Activated naive CD4-positive, alpha-beta T cell treated with anti-CD3 and anti-CD28 coated beads, Interleukin-2, amount 50 U/mL, for 24 hours (primary cell): ENCODE measurements around the gene DHRS1.

Experiments
- H3K27ac Mint-ChIP-seq: one replicate; pipeline ENCODE4 v1.8.0; 2021; ENCODE audit warnings: mild to moderate bottlenecking, mixed read lengths
- H3K27me3 Mint-ChIP-seq: one replicate; pipeline ENCODE4 v1.8.0; 2021; ENCODE audit warnings: mixed read lengths
- H3K36me3 Mint-ChIP-seq: one replicate; pipeline ENCODE4 v1.8.0; 2021; ENCODE audit warnings: mixed read lengths
- H3K4me1 Mint-ChIP-seq: one replicate; pipeline ENCODE4 v1.8.0; 2021; ENCODE audit warnings: mixed read lengths
- H3K4me3 Mint-ChIP-seq: one replicate; pipeline ENCODE4 v1.8.0; 2021; ENCODE audit warnings: mild to moderate bottlenecking, mixed read lengths
- H3K9me3 Mint-ChIP-seq: one replicate; pipeline ENCODE4 v1.8.0; 2021; ENCODE audit warnings: mixed read lengths

The DHRS1 gene

DNA sequence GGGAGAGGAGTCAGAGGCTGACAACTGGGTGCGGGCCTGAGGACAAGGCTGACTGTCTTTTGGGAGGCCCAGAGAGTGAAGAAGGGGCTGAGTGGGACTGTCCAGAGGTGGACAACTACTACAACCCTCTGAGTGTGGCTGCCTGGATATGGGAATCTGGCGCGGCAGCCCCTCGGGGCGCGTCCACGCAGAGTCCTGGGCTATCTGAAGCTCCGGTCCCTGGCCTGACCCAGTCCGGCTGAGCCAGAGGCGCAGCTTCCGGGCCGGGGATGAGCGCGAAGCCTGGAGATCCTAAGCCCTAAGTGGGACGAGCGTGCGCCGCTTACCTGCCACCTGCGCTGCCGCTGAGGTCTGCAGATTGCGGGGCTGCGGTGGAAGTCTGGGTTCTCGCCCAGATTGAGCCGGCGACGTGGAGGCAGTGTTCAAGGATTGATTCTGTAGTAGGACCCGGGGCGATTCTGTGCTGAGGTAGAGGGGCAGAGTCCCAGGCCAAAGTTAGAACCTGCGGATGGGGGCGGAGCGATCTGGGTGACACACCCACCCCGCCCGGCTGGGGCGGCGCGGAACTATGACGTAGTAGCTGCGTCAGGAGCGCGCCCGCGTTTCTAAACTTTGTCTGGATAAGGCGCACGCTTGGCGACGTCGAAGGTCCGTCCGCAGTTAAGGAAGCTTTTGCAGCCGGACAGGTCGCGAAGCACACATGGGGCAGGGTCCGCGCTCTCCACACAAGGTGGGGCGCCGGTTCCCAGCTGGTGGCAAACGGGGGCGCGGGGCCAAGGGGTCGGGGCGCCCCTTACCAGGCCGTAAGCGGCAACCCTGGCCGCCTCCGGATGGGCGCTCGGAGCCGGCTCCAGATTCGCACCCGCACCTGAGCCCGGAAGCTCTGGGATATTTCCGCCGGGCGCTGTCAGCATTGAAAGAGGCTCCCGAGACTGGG lies at the start of gene DHRS1, which contains the start of gene NOP9:
Gene DHRS1 (minus strand): TSS at position 526 of the 937 bp plus-strand sequence. CDS start 674 bp downstream, outside the sequence.
Gene NOP9 (plus strand): TSS at position 596 of the 937 bp plus-strand sequence. CDS start 105 bp downstream, at position 701.
- Mint-ChIP-seq H3K36me3 (peaks cover 18% of the 10 kb centered on the region), H3K4me1 (peaks cover 46% of the 10 kb centered on the region), H3K27ac (peak within 1 kb of the TSS; percentile 97), H3K4me3 (peak within 1 kb of the TSS; percentile 97), H3K27me3 (no peaks in the 10 kb centered on the region), H3K9me3 (no peaks in the 10 kb centered on the region)

DNA sequence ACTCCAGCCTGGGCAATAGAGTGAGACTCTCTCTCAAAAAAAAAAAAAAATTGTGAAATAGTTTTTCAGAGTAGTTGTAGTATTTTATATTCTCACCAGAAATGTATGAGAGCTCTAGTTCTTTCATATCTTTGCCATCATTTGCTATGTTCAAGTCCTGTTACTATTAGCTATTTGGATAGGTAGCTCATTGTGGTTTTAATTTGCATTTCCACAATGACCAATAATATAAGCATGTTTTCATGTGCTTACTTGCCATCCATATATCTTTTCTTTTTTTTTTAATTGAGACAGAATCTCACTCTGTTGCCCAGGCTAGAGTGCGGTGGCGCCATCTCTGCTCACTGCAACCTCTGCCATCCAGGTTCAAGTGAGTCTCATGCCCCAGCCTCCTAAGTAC lies 48.6 kb upstream of the DHRS1 start:
- peaks cover 25% of the 10 kb centered on the region for H3K27me3 Mint-ChIP-seq
- H3K9me3 Mint-ChIP-seq: no peaks in the 10 kb centered on the region
- no peak overlapping the region for H3K4me3 Mint-ChIP-seq
- H3K36me3 Mint-ChIP-seq: no peaks in the 10 kb centered on the region
- H3K27ac Mint-ChIP-seq: no peak overlapping the region
- no peaks in the 10 kb centered on the region for H3K4me1 Mint-ChIP-seq

GRCh38 chr14:24347134-24347533 lies 47.6 kb upstream of the DHRS1 start:
- Mint-ChIP-seq H3K4me1 (no peaks in the 10 kb centered on the region), H3K27ac (no peak overlapping the region), H3K27me3 (peaks cover 21% of the 10 kb centered on the region), H3K4me3 (no peak overlapping the region), H3K36me3 (no peaks in the 10 kb centered on the region), H3K9me3 (no peaks in the 10 kb centered on the region)

DNA sequence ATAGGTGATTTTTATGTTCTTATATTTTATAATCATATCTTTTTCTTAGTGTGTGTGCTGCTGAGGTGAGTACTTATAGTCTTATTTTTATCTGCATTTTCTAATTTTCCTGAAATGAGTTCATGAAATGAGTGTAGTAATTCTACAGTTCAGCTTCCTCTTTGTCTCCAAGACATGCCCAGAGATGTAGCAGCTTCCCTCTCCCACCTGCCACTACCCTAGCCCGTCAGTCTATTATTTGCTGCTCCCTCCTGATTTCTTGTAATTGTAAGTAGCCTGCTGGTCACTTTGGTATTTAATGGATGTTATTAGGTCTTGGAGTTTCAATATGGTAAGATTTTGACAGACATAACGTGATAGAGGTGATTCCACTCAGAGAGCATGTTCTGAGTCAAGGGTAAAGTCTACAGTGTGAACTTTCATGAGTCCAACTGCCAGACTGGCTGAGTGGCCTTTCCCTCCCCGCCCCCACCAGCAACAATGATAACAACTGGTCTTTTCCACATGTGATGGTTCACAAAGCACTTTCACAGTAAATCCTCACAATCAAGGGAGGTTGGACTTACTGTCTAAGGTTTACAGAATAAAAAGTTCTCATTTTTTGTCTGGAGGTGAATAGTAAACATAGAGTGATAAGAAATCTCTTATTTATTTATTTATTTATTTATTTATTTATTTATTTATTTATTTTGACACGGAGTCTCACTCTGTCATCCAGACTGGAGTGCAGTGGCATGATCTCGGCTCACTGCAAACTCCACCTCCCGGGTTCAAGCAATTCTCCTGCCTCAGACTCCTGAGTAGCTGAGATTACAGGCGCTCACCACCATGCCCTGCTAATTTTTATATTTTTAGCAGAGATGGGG lies 44.4 kb upstream of the DHRS1 start:
- Mint-ChIP-seq H3K27me3 (peaks cover 6% of the 10 kb centered on the region), H3K4me3 (no peak overlapping the region), H3K27ac (no peak overlapping the region), H3K36me3 (no peaks in the 10 kb centered on the region), H3K9me3 (no peaks in the 10 kb centered on the region), H3K4me1 (peaks cover 10% of the 10 kb centered on the region)

- Mint-ChIP-seq H3K4me1 (peaks cover 20% of the 10 kb centered on the region), H3K36me3 (peaks cover under 1% of the 10 kb centered on the region), H3K27ac (no peak overlapping the region), H3K4me3 (no peak overlapping the region), H3K27me3 (peaks cover 5% of the 10 kb centered on the region), H3K9me3 (no peaks in the 10 kb centered on the region)
Observed at GRCh38 chr14:24342889-24343288, 43.3 kb upstream of the DHRS1 start.

DNA sequence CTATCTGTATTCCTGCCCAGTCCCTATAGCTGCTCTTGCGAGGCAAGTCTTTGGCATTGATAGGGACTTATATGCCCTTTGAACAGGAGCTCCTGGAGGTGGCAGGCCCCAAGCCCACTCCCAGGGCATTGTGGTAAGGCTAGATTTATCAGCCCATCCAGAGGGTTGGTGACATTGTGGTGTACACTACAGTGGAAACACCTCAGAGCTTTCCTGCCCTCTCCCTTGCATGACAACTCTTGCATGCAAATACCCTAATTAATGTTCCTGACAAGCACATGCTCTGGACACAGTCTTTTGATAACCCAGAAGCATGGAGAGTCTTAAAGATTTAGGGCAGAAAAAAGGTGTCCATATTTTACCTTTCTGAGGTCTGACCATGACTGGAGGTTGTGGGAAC lies 41.0 kb upstream of the DHRS1 start:
- Mint-ChIP-seq H3K9me3 (no peaks in the 10 kb centered on the region), H3K4me3 (no peak overlapping the region), H3K27ac (no peak overlapping the region), H3K4me1 (peaks cover 23% of the 10 kb centered on the region), H3K36me3 (peaks cover 3% of the 10 kb centered on the region), H3K27me3 (peaks cover 3% of the 10 kb centered on the region)

DNA sequence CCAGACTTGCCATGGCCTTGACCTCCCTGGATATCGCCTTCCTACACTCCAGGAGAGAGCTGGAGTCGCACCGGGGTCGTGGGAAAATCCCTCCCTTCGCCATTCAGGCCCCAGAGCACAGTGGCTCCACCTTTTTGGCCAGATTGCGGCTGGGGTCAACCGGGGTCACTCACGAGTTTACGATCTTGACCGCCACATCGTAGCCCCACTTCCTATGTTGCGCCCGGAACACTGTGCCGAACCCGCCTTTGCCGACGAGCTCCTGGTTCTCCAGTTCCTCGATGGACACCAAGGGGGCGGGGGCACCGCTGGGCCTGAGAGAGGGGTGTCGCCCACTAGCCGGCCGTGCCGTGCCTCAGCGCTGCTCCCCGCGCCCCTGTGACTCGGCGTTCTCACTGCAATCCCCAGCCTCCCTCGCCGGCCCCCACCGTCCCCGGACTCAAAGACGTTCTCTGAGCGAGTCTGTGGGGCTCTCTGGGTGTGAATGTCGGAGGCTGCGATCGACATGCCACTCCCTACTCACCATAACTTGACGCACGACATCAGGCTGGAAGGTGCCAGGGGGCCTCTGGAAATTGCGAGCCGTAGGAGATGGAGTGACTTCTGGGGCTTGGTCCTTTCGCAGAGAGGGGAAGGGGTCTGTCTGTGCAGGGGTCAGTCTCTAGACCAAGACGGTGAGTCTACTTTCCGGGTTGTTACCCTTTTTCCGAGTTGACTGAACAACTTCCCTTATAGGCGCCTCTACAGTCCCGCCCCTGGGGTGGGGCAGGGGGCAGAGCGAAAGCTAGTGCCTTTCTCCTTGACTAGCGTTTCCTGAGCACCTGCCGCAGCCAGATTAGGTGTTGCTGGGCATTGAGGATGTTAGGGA lies 39.9 kb upstream of the DHRS1 start, which contains the start of gene RIPK3:
Gene RIPK3 (minus strand): TSS at position 708 of the 868 bp plus-strand sequence. CDS start 165 bp downstream, at position 543.
- Mint-ChIP-seq H3K4me3 (peak within 1 kb of the TSS; percentile 90), H3K9me3 (no peaks in the 10 kb centered on the region), H3K4me1 (peaks cover 23% of the 10 kb centered on the region), H3K27me3 (peaks cover 3% of the 10 kb centered on the region), H3K36me3 (peaks cover 4% of the 10 kb centered on the region), H3K27ac (peak within 1 kb of the TSS; percentile 30)

- Mint-ChIP-seq H3K27ac (no peak overlapping the region), H3K27me3 (peaks cover 3% of the 10 kb centered on the region), H3K4me3 (peak overlapping the region; percentile 90), H3K36me3 (peaks cover 4% of the 10 kb centered on the region), H3K9me3 (no peaks in the 10 kb centered on the region), H3K4me1 (peaks cover 27% of the 10 kb centered on the region)
Observed at GRCh38 chr14:24338843-24339242, 39.3 kb upstream of the DHRS1 start.

DNA sequence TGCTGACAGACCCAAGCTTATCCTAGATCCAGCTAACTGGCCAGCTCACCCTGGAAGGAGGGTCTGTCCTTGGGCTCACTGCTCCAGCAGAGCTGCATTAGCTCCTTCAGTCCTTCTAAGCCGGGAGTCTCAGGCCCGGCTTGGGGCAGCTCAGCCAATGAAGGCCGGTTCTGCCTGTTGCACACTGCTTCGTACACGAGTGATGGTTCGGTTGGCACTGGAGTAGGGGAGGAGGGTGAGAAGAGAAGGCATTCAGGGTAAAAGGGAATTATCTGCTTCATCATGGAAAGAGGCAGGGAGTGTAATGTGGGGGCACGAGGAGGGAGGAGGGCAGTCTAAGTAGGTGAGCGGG lies 38.2 kb upstream of the DHRS1 start:
- H3K36me3 Mint-ChIP-seq: peaks cover 4% of the 10 kb centered on the region
- H3K27ac Mint-ChIP-seq: no peak overlapping the region
- H3K4me3 Mint-ChIP-seq: no peak overlapping the region
- no peaks in the 10 kb centered on the region for H3K9me3 Mint-ChIP-seq
- peaks cover 32% of the 10 kb centered on the region for H3K4me1 Mint-ChIP-seq
- H3K27me3 Mint-ChIP-seq: peaks cover 2% of the 10 kb centered on the region

- H3K4me1 Mint-ChIP-seq: peaks cover 34% of the 10 kb centered on the region
Observed at GRCh38 chr14:24337144-24337823, 37.7 kb upstream of the DHRS1 start.

DNA sequence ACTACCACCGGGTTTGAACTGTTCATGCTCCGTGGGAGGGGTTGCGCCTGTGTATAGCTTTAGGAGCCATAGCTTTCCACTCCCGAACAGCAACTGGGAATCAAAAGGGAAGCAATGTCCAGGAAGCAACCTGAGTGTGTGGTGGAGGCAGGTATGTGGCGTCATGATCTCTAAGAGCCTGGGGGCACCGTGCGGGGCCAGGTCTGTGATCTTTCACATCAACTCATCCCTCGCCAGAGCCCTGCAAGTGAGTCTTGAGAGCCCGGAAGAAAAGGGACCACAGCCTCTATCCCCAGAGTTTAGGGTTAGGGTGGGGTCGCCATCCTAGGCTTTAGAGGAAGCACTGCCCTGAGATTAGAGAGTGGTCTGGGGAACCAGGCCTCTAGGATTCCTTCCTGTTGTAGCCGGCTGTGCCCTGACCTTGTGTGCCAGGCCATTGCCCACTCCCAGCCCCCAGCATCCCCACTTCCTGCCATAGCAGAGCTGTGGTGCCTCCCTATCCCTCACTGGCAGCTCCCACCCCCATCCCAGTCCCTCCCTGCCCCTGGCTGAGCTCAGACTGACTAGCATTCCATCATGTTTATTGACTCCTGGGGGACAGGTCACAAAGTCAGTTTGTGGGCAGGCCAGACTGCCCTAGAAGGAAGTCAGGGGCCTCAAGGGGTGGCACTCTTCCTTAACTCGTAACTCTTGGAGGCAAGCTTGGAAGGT lies 36.0 kb upstream of the DHRS1 start:
- Mint-ChIP-seq H3K9me3 (no peaks in the 10 kb centered on the region), H3K4me1 (peaks cover 38% of the 10 kb centered on the region), H3K36me3 (peaks cover 4% of the 10 kb centered on the region), H3K4me3 (peak overlapping the region; percentile 49), H3K27me3 (peaks cover 6% of the 10 kb centered on the region), H3K27ac (no peak overlapping the region)

More at GRCh38 chr14:24337144-24337823, 37.7 kb upstream of the DHRS1 start:
- Mint-ChIP-seq H3K27me3 (peaks cover 4% of the 10 kb centered on the region), H3K36me3 (peaks cover 4% of the 10 kb centered on the region), H3K9me3 (no peaks in the 10 kb centered on the region), H3K4me3 (no peak overlapping the region), H3K27ac (no peak overlapping the region)

DNA sequence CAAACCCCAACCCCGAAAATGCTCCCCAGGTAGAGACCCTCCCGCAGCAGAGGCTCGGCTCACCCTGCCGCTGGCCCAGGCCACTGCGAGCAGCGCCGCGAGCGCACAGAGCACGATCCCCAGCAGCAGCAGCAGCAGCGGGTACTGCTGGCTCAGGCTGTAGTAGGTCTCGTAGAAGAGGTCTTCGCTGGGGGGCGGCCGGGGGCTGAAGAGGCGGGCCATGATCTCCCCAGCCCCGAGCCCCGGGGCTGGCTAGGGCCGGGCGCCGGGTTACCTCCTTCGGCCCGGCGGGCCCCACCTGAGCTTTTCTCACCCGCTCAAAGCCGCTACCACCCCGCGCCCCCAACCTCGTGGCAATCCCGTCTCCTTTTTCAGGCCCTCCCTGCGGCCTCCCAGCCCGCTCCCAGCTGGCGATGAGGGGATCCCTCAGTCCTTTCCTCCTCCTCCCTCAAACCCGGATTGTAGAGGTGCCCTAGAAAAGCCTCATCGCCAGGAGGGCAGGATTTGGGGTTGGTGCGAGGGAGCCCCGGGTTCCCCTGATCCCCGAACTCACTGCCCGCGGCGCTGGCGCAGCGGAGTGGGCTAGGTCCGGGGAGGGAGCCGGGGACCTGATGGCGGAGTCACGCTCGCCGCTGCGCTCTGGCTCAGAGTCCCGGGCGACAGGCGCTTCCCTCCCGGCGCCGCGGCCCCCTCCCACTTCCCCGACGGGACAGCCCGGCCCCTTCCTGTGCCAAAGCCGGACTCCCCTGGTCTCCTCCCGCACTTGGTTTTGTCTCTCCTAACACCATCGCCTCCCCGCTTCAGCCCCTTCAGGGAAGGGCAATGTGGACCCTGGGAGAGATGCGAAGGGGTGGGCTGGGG lies 35.1 kb upstream of the DHRS1 start, which contains the start of gene ADCY4:
Gene ADCY4 (minus strand): TSS at position 641 of the 861 bp plus-strand sequence. CDS start 419 bp downstream, at position 222.
- Mint-ChIP-seq H3K36me3 (peaks cover 4% of the 10 kb centered on the region), H3K27ac (no peak within 1 kb of the TSS), H3K27me3 (peaks cover 6% of the 10 kb centered on the region), H3K4me1 (peaks cover 32% of the 10 kb centered on the region), H3K4me3 (peak within 1 kb of the TSS; percentile 57), H3K9me3 (no peaks in the 10 kb centered on the region)
